HEK293 (cell line): Measurements from ENCODE around the gene HOXB7.

Source experiments
- CTCF ChIA-PET: fragments of 350-600 bp; formaldehyde crosslinking; extraction: SDS; loops from one replicate; lab custom pipeline; 2021; ENCODE audit warnings: antibody characterized with exemption; lab: Yijun Ruan, JAX
- POLR2A ChIA-PET: fragments of 300-600 bp; formaldehyde crosslinking; extraction: SDS; loops from one replicate; lab custom pipeline; 2020; ENCODE audit warnings: antibody characterized with exemption, inconsistent platforms; lab: Yijun Ruan, JAX
- H3K27ac ChIP-seq: fragments of 200-500 bp; sonication (Bioruptor generic); 2 replicates; pipeline ENCODE4 v1.5.1; 2014; ENCODE audit warnings: low read depth, low read length, control low read depth, inconsistent platforms; ENCODE audit errors: extremely low read depth
- H3K36me3 ChIP-seq, 2 experiments: fragments of 200-500 bp in 1 of 2; sonication (Bioruptor generic) in 1 of 2; 1 replicate in 1 of 2; 2 replicates in 1 of 2; pipeline ENCODE4 v1.5.1; 2014 to 2017; ENCODE audit warnings: inconsistent platforms in 2 of 2, low read length in 2 of 2; ENCODE audit not compliant: control insufficient read depth in 2 of 2, insufficient read depth in 1 of 2
- H3K4me1 ChIP-seq: fragments of 200-500 bp; sonication (Bioruptor generic); 2 replicates; pipeline ENCODE4 v1.5.1; 2014; ENCODE audit warnings: mild to moderate bottlenecking, low read length, inconsistent platforms; ENCODE audit not compliant: control insufficient read depth, insufficient read depth
- H3K4me3 ChIP-seq: 2 replicates; pipeline ENCODE4 v1.5.1; 2011; ENCODE audit warnings: low read depth, mild to moderate bottlenecking, control low read depth, low read length, moderate library complexity
- H3K9me3 ChIP-seq: fragments of 200-500 bp; sonication (Bioruptor generic); 2 replicates; pipeline ENCODE4 v1.5.1; 2014; ENCODE audit warnings: low read depth, low read length, inconsistent platforms; ENCODE audit not compliant: control insufficient read depth, insufficient read depth
- EGR2 ChIP-seq: fragments of 450-650 bp; formaldehyde crosslinking; IDR thresholded peaks from 2 replicates; pipeline ENCODE4 v1.5.1; 2016; ENCODE audit warnings: low read depth, missing biosample characterization, missing genetic modification characterization
- GLIS1 ChIP-seq: fragments of 450-650 bp; formaldehyde crosslinking; IDR thresholded peaks from 2 replicates; pipeline ENCODE4 v1.5.1; 2016; ENCODE audit warnings: missing biosample characterization, missing genetic modification characterization
- HOXC10 ChIP-seq: sonication (generic); formaldehyde crosslinking; IDR thresholded peaks from 2 replicates; pipeline ENCODE4 v1.8.1; 2023; ENCODE audit warnings: mild to moderate bottlenecking, missing genetic modification reagents
- KLF8 ChIP-seq: fragments of 450-650 bp; formaldehyde crosslinking; IDR thresholded peaks from 2 replicates; pipeline ENCODE4 v1.5.1; 2016; ENCODE audit warnings: missing biosample characterization, missing genetic modification characterization
- MYNN ChIP-seq: fragments of 450-650 bp; formaldehyde crosslinking; IDR thresholded peaks from 2 replicates; pipeline ENCODE4 v1.5.1; 2016; ENCODE audit warnings: missing biosample characterization, missing genetic modification characterization, borderline replicate concordance
- OVOL3 ChIP-seq: fragments of 450-650 bp; formaldehyde crosslinking; IDR thresholded peaks from 2 replicates; pipeline ENCODE4 v1.5.1; 2016; ENCODE audit warnings: missing biosample characterization, missing genetic modification characterization
- SCRT1 ChIP-seq: fragments of 450-650 bp; formaldehyde crosslinking; IDR thresholded peaks from 2 replicates; pipeline ENCODE4 v1.5.1; 2016; ENCODE audit warnings: missing biosample characterization, missing genetic modification characterization, borderline replicate concordance
- ZBTB1 ChIP-seq: fragments of 450-650 bp; formaldehyde crosslinking; IDR thresholded peaks from 2 replicates; pipeline ENCODE4 v1.5.1; 2016; ENCODE audit warnings: missing biosample characterization, missing genetic modification characterization
- ZBTB20 ChIP-seq: fragments of 450-650 bp; formaldehyde crosslinking; IDR thresholded peaks from 2 replicates; pipeline ENCODE4 v1.5.1; 2016; ENCODE audit warnings: missing biosample characterization, missing genetic modification characterization
- ZBTB7A ChIP-seq: fragments of 450-650 bp; formaldehyde crosslinking; IDR thresholded peaks from 2 replicates; pipeline ENCODE4 v1.5.1; 2016; ENCODE audit warnings: low read depth, missing biosample characterization, missing genetic modification characterization
- ZNF175 ChIP-seq: fragments of 450-650 bp; formaldehyde crosslinking; IDR thresholded peaks from 2 replicates; pipeline ENCODE4 v1.5.1; 2016; ENCODE audit warnings: missing biosample characterization, missing genetic modification characterization
- ZNF266 ChIP-seq: fragments of 450-650 bp; formaldehyde crosslinking; IDR thresholded peaks from 2 replicates; pipeline ENCODE4 v1.5.1; 2016; ENCODE audit warnings: missing biosample characterization, missing genetic modification characterization, low read depth
- ZNF555 ChIP-seq: fragments of 450-650 bp; formaldehyde crosslinking; conservative IDR thresholded peaks from 2 replicates; pipeline ENCODE4 v1.5.1; 2017; ENCODE audit warnings: missing biosample characterization, mild to moderate bottlenecking, missing genetic modification characterization, inconsistent platforms
- ZNF623 ChIP-seq: fragments of 450-650 bp; formaldehyde crosslinking; IDR thresholded peaks from 2 replicates; pipeline ENCODE4 v1.5.1; 2016; ENCODE audit warnings: missing biosample characterization, missing genetic modification characterization
- ZNF660 ChIP-seq: fragments of 450-650 bp; IDR thresholded peaks from 2 replicates; pipeline ENCODE4 v1.5.1; 2018; ENCODE audit warnings: missing biosample characterization, mild to moderate bottlenecking, missing genetic modification characterization
- ZNF791 ChIP-seq: fragments of 450-650 bp; formaldehyde crosslinking; IDR thresholded peaks from 2 replicates; pipeline ENCODE4 v1.5.1; 2016; ENCODE audit warnings: missing biosample characterization, missing genetic modification characterization
- TF ChIP-seq, protein P1 (sequence below): fragments of 450-650 bp; formaldehyde crosslinking; IDR thresholded peaks from 2 replicates; pipeline ENCODE4 v1.5.1; 2017; ENCODE audit warnings: missing biosample characterization, missing genetic modification characterization
- TF ChIP-seq, protein P2 (sequence below): fragments of 450-650 bp; IDR thresholded peaks from 2 replicates; pipeline ENCODE4 v1.5.1; 2018; ENCODE audit warnings: missing biosample characterization, mild to moderate bottlenecking, missing genetic modification characterization
- TF ChIP-seq, protein P3 (sequence below): fragments of 450-650 bp; formaldehyde crosslinking; IDR thresholded peaks from 2 replicates; pipeline ENCODE4 v1.5.1; 2017; ENCODE audit warnings: missing biosample characterization, missing genetic modification characterization
- TF ChIP-seq, protein P4 (sequence below): fragments of 450-650 bp; formaldehyde crosslinking; IDR thresholded peaks from 2 replicates; pipeline ENCODE4 v1.5.1; 2016; ENCODE audit warnings: missing biosample characterization, missing genetic modification characterization
- TF ChIP-seq, protein P5 (sequence below): fragments of 450-650 bp; IDR thresholded peaks from 2 replicates; pipeline ENCODE4 v1.5.1; 2018; ENCODE audit warnings: missing biosample characterization, missing genetic modification characterization
- TF ChIP-seq, protein P6 (sequence below): fragments of 450-650 bp; formaldehyde crosslinking; IDR thresholded peaks from 2 replicates; pipeline ENCODE4 v1.5.1; 2016; ENCODE audit warnings: missing biosample characterization, missing genetic modification characterization

HOXB7 gene

DNA sequence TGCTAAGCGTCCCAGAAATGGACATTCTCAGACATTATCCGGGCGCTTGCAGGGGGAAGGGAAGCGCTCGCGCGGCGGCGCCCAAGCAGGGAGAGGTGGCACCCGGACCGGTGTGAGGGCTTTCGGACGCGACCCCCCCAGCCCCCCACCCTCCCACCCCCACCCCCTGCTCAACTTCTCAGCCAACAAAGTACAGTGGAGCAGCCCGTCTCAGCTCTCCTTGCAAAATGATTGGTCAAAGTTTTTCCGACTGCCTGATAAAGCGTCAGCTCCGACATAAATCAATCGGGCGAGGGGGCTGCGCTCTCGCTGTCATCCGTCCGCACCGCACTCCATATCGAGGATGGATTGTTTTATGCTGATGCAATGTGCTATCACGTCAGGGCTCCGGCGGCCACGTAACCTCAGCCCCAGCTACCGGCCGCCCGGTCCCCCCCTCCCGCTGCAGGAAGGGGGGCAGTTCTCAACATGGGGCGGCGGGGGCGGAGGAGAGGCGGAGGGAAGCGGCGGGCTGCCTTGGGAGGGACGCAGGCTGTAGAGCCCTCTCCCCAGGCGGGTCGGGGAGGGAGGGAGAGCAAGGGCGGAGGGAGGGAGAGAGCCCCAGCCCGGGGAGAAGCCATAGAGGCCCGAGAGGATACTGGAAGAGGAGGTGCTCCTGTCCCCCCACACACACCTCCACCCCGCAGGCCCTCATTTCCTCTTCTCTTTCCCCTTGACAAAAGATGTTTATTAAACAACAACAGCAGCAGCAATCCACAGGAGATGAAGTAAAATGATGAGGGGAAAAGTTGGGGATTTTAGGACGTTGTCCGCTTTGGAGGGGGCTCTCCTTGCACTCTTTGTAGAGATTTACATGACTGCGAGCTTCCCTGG is 15.7 kb upstream of the HOXB7 start, which contains the start of gene HOXB9:
Gene HOXB9, minus strand, starts transcription at position 114 of the 873 bp plus-strand sequence. Its CDS starts 89 bp downstream, at position 25.
- Histone ChIP-seq H3K4me1 (peaks cover 13% of the 10 kb centered on the region), H3K9me3 (no peaks in the 10 kb centered on the region), H3K27ac (peak within 1 kb of the TSS; percentile 100), H3K4me3 (peak within 1 kb of the TSS; percentile 78), H3K36me3 (peaks cover 0 to 37% of the 10 kb centered on the region in 2 experiments; a peak in 1 of 3 replicates)
- CTCF ChIA-PET: interaction anchor here (0.5 to 5.0 kb wide), 11 partner anchors 10 to 412 kb away, joined by 3 to 37 read pairs (median 4); no protein-coding TSS in a partner anchor
- POLR2A ChIA-PET: interaction anchor here (0.6 to 4.5 kb wide), 14 partner anchors 10 to 578 kb away, joined by 3 to 38 read pairs (median 5); partner anchors contain the start of genes NFE2L1 and SNX11
- no peak for TF ChIP-seq ZNF623 (tag by site-specific recombination)
- peak; percentile 89; the same call in 1 of the 2 replicates for TF ChIP-seq HOXC10
- TF ChIP-seq ZBTB7A (tag by site-specific recombination): peak; percentile 61
- TF ChIP-seq OVOL3 (tag by site-specific recombination): no peak
- TF ChIP-seq, protein P1, sequence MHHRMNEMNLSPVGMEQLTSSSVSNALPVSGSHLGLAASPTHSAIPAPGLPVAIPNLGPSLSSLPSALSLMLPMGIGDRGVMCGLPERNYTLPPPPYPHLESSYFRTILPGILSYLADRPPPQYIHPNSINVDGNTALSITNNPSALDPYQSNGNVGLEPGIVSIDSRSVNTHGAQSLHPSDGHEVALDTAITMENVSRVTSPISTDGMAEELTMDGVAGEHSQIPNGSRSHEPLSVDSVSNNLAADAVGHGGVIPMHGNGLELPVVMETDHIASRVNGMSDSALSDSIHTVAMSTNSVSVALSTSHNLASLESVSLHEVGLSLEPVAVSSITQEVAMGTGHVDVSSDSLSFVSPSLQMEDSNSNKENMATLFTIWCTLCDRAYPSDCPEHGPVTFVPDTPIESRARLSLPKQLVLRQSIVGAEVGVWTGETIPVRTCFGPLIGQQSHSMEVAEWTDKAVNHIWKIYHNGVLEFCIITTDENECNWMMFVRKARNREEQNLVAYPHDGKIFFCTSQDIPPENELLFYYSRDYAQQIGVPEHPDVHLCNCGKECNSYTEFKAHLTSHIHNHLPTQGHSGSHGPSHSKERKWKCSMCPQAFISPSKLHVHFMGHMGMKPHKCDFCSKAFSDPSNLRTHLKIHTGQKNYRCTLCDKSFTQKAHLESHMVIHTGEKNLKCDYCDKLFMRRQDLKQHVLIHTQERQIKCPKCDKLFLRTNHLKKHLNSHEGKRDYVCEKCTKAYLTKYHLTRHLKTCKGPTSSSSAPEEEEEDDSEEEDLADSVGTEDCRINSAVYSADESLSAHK (tag by site-specific recombination): peak; percentile 91
- TF ChIP-seq, protein P2, sequence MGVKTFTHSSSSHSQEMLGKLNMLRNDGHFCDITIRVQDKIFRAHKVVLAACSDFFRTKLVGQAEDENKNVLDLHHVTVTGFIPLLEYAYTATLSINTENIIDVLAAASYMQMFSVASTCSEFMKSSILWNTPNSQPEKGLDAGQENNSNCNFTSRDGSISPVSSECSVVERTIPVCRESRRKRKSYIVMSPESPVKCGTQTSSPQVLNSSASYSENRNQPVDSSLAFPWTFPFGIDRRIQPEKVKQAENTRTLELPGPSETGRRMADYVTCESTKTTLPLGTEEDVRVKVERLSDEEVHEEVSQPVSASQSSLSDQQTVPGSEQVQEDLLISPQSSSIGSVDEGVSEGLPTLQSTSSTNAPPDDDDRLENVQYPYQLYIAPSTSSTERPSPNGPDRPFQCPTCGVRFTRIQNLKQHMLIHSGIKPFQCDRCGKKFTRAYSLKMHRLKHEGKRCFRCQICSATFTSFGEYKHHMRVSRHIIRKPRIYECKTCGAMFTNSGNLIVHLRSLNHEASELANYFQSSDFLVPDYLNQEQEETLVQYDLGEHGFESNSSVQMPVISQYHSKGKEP (tag by site-specific recombination): peak; percentile 87
- TF ChIP-seq GLIS1: peak; percentile 95
- no peak for TF ChIP-seq MYNN (tag by site-specific recombination)
- TF ChIP-seq ZBTB1: peak; percentile 94
- TF ChIP-seq, protein P3, sequence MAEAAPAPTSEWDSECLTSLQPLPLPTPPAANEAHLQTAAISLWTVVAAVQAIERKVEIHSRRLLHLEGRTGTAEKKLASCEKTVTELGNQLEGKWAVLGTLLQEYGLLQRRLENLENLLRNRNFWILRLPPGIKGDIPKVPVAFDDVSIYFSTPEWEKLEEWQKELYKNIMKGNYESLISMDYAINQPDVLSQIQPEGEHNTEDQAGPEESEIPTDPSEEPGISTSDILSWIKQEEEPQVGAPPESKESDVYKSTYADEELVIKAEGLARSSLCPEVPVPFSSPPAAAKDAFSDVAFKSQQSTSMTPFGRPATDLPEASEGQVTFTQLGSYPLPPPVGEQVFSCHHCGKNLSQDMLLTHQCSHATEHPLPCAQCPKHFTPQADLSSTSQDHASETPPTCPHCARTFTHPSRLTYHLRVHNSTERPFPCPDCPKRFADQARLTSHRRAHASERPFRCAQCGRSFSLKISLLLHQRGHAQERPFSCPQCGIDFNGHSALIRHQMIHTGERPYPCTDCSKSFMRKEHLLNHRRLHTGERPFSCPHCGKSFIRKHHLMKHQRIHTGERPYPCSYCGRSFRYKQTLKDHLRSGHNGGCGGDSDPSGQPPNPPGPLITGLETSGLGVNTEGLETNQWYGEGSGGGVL (tag by site-specific recombination): peak; percentile 100
- TF ChIP-seq, protein P4, sequence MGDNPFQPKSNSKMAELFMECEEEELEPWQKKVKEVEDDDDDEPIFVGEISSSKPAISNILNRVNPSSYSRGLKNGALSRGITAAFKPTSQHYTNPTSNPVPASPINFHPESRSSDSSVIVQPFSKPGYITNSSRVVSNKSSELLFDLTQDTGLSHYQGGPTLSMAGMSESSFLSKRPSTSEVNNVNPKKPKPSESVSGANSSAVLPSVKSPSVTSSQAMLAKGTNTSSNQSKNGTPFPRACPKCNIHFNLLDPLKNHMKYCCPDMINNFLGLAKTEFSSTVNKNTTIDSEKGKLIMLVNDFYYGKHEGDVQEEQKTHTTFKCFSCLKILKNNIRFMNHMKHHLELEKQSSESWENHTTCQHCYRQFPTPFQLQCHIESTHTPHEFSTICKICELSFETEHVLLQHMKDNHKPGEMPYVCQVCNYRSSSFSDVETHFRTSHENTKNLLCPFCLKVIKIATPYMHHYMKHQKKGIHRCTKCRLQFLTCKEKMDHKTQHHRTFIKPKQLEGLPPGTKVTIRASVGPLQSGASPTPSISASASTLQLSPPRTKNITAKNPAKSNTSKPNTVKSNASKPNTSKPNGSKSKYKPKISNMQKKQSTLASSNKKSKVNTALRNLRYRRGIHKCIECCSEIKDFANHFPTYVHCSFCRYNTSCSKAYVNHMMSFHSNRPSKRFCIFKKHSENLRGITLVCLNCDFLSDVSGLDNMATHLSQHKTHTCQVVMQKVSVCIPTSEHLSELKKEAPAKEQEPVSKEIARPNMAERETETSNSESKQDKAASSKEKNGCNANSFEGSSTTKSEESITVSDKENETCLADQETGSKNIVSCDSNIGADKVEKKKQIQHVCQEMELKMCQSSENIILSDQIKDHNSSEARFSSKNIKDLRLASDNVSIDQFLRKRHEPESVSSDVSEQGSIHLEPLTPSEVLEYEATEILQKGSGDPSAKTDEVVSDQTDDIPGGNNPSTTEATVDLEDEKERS: no peak
- TF ChIP-seq, protein P5, sequence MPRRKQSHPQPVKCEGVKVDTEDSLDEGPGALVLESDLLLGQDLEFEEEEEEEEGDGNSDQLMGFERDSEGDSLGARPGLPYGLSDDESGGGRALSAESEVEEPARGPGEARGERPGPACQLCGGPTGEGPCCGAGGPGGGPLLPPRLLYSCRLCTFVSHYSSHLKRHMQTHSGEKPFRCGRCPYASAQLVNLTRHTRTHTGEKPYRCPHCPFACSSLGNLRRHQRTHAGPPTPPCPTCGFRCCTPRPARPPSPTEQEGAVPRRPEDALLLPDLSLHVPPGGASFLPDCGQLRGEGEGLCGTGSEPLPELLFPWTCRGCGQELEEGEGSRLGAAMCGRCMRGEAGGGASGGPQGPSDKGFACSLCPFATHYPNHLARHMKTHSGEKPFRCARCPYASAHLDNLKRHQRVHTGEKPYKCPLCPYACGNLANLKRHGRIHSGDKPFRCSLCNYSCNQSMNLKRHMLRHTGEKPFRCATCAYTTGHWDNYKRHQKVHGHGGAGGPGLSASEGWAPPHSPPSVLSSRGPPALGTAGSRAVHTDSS: peak; percentile 59; the same call in 1 of the 2 replicates
- no peak for TF ChIP-seq SCRT1 (tag by site-specific recombination)
- TF ChIP-seq ZNF660: peak; percentile 93
- no peak for TF ChIP-seq ZNF266 (tag by site-specific recombination)
- TF ChIP-seq ZNF175 (tag by site-specific recombination): no peak
- no peak for TF ChIP-seq ZNF791
- TF ChIP-seq, protein P6, sequence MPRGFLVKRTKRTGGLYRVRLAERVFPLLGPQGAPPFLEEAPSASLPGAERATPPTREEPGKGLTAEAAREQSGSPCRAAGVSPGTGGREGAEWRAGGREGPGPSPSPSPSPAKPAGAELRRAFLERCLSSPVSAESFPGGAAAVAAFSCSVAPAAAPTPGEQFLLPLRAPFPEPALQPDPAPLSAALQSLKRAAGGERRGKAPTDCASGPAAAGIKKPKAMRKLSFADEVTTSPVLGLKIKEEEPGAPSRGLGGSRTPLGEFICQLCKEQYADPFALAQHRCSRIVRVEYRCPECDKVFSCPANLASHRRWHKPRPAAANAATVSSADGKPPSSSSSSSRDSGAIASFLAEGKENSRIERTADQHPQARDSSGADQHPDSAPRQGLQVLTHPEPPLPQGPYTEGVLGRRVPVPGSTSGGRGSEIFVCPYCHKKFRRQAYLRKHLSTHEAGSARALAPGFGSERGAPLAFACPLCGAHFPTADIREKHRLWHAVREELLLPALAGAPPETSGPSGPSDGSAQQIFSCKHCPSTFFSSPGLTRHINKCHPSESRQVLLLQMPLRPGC (tag by site-specific recombination): peak; percentile 70; the same call in 1 of the 2 replicates
- TF ChIP-seq EGR2 (tag by site-specific recombination): peak; percentile 92
- peak; percentile 89 for TF ChIP-seq KLF8 (tag by site-specific recombination)
- no peak for TF ChIP-seq ZNF555
- TF ChIP-seq ZBTB20: peak; percentile 95
